IPS-NIHi11 (cell line): ENCODE data around the gene AQP1.
A peak's percentile ranks its signal among the peaks of the same experiment; 100 is the strongest.

Source experiments
- DNase-seq: peaks from one replicate; pipeline ENCODE4 v3.0.0; 2012; ENCODE audit warnings: mixed read lengths, low spot score

AQP1 gene

DNA sequence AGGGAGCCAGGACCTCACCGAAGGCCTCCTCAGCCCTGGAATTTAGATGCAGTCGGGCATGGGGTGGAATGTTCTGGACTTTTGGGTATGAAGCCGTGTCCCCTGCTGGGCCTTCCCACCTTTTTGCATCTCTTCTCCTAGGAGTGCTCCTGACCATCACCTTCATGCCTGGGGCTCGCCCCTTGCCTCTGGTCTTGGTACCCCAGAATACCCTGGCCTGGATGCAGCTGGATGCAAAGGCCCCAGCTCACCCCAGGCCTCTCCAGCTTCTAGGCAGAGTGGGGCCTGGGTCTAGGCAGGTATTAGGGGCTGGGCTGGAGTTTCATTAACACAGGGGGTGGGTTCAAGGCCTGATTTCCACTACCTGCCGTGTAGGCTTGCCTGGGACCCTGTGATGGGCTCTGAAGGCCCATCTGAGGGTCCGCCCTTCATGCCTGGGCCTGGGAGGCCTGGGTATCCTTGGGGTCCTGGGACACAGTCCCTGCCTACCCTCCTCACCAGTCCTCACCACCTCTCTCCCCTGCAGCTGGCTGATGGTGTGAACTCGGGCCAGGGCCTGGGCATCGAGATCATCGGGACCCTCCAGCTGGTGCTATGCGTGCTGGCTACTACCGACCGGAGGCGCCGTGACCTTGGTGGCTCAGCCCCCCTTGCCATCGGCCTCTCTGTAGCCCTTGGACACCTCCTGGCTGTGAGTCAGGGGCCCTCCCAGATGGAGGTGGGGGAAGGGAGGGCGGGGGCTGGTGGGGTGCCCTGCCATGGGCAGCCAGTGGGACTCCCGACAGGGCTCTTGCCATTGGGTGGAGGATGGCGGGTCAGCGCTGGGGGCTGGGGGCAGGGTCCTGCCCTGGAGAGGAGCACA, 10.1 kb downstream of the AQP1 start:
- peak; percentile 11 for DNase-seq

DNA sequence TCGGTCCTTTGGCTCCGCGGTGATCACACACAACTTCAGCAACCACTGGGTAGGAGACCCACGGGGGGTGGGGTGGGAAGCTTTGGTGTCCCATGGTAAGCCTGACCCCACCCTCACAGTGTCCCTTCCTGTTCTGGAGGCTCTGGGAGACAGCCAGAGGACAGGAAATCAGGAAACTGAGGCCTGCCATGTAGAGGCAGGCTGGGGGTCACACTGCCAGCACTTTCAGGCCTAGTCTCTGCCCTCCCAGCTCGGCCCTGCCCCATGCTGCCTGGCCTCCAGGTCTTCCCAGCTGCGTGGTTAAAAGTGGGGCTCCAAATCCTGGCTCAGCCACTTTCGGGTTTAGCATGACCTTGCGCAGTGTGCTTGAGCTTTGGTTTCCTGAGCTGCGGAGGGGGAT, 10.9 kb downstream of the AQP1 start:
- DNase-seq: peak; percentile 5

DNA sequence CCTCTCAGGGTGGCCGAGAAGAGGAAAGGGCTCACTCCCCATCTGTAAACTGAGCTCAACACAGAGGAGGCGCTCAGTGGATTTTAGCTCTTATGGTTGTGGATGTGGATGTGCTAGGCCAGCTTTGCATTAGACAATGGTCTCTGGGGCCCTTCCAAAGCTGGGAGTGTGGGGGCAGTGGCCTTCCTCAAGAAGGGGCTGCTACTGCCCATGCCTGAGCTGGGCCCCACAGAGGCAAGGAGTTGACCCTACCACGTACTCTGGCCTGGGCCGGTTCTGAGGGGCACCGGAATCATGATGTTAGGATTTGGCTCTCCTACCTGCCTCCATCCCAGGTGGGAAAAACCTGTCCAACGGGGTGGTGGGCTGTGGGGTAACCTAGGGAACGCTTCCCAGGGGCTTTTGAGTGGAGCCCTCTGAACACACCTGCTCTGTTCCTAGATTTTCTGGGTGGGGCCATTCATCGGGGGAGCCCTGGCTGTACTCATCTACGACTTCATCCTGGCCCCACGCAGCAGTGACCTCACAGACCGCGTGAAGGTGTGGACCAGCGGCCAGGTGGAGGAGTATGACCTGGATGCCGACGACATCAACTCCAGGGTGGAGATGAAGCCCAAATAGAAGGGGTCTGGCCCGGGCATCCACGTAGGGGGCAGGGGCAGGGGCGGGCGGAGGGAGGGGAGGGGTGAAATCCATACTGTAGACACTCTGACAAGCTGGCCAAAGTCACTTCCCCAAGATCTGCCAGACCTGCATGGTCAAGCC, 11.5 kb downstream of the AQP1 start:
- DNase-seq: peak; percentile 2

DNA sequence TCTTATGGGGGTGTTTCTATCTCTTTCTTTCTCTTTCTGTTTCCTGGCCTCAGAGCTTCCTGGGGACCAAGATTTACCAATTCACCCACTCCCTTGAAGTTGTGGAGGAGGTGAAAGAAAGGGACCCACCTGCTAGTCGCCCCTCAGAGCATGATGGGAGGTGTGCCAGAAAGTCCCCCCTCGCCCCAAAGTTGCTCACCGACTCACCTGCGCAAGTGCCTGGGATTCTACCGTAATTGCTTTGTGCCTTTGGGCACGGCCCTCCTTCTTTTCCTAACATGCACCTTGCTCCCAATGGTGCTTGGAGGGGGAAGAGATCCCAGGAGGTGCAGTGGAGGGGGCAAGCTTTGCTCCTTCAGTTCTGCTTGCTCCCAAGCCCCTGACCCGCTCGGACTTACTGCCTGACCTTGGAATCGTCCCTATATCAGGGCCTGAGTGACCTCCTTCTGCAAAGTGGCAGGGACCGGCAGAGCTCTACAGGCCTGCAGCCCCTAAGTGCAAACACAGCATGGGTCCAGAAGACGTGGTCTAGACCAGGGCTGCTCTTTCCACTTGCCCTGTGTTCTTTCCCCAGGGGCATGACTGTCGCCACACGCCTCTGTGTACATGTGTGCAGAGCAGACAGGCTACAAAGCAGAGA, 12.2 kb downstream of the AQP1 start:
- DNase-seq: peak; percentile 4

DNA sequence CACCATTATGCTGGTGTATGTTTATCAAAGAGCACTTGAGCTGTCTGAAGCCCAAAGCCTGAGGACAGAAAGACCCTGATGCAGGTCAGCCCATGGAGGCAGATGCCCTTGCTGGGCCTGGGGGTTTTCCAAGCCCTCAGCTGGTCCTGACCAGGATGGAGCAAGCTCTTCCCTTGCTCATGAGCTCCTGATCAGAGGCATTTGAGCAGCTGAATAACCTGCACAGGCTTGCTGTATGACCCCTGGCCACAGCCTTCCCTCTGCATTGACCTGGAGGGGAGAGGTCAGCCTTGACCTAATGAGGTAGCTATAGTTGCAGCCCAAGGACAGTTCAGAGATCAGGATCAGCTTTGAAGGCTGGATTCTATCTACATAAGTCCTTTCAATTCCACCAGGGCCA, 13.0 kb downstream of the AQP1 start:
- DNase-seq: peak; percentile 2

DNA sequence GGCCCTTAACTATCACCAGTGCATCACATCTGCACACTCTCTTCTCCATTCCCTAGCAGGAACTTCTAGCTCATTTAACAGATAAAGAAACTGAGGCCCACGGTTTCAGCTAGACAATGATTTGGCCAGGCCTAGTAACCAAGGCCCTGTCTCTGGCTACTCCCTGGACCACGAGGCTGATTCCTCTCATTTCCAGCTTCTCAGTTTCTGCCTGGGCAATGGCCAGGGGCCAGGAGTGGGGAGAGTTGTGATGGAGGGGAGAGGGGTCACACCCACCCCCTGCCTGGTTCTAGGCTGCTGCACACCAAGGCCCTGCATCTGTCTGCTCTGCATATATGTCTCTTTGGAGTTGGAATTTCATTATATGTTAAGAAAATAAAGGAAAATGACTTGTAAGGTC, 13.5 kb downstream of the AQP1 start:
- peak; percentile 8 for DNase-seq

DNA sequence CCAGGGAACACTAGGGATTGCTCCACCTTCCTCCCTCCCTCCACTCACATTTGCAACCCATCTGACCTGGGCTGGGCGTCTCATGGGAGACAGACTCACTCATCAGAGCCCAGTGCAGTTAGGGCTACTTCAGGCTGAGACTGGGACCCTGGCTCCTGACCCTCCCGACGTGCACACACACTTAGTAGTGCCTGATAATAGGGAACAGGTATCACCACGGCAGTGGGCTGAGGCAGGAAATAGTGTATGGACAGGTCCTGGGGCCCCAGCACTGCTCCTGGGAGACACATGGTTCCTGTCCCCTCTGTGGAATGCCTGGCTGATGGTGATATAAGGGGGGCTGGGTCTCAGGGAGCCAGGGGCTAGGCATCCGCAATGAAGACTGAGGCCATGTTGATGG, 14.3 kb downstream of the AQP1 start:
- peak; percentile 3 for DNase-seq

DNA sequence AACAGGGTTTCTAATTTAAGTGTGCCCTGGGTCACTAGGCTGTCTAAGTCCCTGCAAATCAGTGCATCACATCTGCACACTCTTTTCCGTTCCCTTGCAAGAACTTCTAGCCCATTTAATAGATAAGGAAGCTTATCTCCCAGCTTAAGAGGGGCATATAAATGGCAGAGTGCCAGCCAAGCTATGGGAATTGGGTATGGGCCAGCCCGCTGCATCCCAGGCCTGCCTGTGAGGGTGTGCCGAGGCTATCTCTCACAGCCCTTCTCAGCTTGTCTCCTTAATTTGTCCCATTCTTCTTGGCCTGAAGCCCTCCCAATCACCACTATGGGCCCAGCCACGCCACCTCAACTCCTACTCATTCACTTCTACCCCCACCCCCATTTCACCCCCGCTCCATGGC, 14.7 kb downstream of the AQP1 start:
- no peak for DNase-seq

DNA sequence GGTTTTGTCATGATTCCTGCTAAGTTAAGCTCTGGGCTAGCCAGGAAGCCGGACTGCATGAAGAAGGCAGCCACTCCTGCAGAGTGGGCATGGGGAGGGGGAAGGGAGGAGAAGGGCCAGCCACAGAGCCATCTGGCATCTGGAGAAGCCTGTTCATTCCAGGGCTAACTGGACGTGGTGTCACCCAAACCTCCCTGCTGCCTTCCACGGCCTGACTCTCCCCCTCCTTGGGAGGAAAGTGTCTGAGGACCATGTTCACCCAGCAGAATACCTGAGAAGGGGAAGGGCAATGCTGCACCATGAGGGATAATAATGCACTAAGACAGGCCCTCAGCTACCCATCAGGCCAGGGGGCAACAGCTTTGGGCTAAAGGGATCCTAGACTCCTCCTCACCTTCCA, 15.4 kb downstream of the AQP1 start:
- DNase-seq: peak; percentile 1

DNA sequence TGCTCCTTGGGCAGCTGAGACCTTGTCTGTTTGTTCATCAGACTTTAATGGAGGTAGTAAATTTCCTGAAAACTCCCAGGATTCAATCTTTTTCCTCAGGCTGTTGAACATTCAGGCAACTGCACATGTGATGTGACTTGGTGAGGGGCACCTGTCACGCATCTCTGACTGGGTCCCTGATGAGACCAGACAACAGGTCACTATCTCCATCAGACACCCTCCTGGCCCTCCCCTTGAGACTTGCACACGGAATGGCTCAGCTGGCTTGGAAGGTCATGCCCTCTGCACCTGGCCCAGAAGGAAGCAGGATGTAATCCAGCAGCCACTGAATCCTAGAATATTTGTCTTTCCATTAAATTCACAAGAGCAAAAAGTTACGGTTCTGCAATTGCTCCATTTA, 15.9 kb downstream of the AQP1 start:
- no peak for DNase-seq

DNA sequence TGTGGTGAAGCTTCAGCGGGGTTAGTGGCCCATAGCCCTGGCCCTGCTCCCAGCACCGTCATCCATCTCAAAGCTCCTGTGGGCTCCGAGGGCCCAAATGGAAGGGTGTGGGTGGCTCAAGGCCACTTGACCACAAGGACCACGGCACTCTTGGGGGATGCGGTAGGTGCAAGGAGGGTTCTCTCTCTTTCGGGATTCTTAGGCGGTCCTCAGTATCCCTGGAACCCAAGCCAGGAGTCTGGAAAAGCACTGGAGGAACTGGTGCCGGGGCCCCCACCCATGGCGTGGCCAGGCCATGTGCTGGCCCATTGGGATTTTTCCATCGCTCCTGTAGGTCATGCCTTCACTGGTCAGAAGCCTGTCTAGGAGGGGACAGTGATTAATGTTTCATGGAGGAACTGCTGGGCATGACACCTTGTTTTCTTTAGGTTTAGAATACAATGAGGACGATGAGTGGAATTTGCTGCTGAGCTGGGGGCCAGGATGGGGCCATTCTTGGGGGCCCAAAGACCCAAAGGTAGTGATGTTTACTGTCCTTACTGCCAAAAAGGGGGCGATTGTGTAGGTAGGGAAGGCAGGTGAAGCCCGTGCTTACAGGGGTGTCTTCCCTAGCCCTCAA, 16.7 kb downstream of the AQP1 start:
- peak; percentile 1 for DNase-seq

DNA sequence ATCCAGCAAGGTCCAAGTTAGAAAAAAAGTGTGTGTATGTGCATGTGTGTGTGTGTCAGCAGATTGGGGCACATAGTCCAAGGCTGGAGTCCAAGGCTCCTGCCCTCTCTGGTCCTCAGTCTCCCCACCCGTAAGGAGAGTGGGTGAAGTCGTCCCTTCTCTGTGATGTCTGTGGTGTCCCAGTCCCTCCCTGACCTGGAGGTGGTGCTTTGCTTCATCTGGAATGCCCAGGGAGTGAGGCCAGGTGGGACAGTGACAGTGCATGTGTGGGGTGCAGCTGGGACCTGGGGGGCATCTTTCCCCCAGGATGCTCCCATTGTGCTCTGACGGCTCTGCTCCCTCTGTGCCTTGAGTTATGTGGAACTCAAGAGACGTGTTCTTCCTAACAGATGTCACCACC, 18.0 kb downstream of the AQP1 start:
- no peak for DNase-seq

DNA sequence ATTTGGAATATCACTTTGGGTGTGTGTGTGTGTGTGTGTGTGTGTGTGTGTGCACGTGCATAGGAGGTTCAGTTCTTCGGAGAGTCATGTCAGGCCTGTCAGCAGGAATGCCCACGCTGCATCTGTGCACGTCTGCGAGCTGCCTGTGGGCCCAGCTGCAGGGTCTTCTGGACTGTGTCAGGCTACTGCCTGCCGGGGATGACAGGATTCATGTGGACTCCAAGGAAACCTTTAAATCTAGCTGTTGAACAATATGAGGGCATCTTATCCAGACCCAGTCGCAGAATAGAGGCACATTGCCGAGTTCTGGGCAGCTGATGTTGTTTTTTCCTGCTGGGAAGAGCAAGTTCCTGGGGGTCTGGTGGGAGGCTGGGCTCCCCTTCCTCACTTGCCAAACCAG, 19.0 kb downstream of the AQP1 start:
- DNase-seq: no peak

DNA sequence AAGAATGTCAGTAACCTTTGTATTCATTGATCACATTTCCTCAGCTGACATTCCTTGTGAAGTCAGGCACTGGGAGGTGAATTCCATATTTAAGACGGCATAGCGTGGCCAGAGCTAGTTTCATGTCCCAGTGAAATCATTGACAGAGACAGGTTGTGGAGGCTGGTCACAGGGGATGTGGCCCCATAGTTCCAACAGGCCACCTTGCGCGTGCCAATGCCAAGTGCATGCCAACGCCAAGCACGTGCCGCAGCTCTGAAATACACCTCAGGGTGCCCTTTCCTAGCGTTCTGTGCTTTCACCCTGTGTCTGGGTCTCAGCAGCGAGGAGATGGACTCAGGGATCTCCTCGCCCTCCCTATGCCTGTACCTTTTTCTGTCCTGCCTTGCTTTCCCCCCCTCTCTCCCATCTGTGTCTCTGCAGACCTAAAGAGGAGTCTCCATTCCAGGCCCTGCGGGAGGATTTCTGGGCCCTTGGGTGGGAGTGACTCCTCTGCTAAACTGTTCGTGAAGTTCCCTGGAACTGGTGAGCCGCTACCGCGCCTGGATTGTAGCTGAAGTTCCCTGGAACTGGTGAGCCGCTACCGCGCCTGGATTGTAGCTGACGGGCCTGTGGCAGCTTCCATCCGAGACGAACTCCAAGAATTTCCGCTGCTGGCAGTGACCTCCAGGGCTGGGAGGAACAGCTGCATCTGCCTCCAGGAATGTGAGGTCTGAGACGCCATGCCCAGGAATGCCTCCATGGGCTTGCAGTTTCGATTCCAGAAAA, 19.7 kb downstream of the AQP1 start:
- DNase-seq: peak; percentile 26

DNA sequence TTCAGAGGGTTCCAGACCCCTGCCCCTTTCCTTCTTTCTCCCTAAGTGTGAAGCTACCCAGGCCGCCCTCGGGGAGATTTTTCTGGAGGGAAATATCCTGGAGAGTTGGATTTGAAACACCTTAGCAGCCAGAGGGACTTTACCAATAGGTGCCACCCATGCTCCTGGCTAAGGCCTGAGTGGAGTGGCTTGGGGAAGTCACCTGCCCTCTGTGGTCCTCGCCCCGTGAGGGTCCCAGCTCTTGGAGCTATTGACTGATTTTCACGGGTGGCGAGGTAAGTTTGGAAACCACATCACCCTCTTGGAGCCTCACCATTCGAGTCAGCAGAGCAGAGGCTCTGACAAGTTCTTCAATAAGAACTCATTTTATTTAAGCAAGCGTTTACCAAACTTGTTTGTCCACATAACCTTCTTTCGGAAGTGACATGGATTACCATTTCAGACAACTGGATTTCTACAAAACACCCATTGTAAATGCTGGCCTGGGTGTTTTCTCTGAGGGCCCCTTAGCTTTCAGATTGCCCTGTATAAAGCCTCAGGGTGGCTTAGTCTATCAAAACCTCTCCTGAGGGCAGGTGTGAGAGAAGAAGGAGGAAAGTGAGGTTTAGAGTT, 20.4 kb downstream of the AQP1 start:
- no peak for DNase-seq

DNA sequence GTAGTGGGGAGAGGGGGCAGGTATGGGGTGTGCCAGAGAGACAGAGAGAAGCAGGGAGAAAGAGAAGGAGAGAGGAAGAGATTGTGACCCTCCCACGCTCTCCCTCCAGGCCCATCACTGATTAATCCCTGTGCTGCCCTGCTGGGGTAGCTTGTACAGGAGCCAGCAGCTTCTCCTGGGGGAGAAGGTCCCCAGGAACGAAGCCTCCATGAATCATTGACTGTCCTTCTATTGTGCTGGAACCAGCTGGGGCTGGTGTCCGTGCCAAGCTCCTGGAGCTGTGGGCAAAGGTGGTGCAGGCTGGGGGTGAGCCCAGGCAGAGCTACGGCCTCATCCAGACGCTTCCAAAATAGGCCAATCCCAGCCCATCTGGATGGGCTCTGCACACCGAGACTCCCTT, 20.9 kb downstream of the AQP1 start:
- DNase-seq: peak; percentile 3

DNA sequence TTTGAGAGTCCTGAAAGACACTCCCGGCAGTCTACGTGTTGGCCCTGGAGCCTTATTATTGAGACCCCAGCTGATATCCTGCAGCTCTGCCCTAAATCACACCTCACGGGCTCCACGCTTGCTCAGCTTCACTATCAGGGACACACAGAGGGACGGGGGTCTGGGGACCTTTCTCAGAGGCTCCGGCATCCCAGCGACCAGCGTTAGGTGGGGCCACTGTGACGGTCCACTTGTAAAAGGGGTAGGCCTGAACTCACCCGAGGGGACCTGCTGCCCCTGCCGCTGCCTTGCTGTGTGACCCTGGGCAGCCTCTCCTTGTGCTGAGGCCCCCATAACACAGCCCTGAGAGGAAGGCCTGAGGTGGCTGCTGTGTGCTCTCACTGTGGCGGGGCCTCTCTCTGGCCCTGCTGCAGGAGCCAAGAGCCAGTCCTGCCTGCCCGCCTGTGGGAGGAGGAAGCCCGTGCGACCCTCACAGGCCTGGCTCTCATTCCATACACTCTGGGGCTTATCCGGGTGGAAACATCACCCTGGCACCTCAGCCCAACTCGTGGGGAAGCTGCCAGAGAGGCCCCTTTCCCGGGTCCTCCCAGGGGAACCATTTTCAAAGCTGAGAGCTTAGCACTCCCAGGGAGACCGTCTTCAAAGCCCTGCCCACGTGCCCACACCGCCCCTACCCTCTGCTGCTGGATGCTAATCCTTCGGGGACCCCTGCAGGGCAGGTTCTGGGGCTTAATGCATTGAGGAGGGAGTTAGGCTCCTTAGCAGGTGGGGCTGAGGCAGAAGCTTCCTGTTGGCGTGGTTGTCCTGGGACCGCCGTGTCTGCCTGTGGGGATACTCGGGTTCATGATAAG, 21.7 kb downstream of the AQP1 start:
- DNase-seq: peak; percentile 60

DNA sequence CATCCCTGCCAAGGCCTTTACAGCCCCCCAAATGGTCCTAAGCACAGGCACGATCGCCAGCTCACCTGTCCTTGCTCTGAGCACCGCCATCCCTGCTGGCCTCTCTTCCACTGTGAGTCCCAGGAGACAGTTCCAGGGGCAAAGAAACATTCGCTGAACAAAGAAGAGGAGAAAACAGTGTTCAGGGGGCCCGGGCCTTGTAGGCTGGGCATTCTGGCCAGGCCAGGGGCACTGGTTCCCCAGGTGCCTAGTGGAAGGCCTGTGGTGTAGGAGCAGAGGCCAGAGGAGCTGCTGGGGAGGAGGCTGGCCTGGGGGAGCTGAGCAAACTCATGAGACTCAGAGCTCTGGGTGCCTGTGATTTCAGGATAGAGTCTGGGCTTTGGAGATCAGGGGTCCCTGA, 22.6 kb downstream of the AQP1 start:
- no peak for DNase-seq

DNA sequence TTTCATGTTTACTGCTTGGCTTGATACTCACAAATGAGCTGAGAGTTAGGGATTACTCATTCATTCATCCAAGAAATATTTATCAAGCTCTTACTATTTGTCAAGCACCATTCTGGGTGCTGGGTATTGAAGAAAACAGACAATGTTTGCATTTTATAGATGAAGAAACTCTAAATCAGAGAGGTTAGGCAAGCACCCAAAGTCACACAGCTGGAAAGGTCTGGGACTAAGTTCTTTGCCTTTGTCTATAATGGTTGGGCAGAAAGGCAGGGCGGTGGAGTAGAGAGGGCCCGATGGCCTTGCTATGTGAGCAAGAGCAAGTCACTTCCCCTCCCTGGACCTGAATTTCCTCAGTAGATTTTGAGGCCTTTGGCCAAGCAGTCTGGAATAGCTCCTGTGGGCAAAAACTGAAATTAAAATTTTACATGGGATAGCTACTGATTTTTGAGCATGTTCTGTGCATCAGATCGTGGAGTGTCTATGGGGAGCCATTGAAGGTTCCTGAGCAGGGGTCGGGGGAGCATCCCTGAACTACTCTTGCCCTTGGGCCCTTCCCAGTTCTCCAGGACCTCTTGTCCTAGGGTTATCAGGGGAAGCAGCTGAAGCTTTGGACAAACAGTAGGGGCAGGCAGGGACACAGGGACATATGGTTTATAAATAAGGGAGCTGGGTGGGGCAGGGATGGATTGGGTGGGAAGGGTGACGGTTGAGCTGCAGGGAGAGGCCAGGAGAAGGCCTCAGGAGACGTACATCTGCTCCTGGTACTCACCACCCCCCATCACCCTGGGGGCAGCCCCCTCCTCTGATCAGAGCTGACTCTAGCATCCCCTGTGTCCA, 23.3 kb downstream of the AQP1 start:
- DNase-seq: no peak

DNA sequence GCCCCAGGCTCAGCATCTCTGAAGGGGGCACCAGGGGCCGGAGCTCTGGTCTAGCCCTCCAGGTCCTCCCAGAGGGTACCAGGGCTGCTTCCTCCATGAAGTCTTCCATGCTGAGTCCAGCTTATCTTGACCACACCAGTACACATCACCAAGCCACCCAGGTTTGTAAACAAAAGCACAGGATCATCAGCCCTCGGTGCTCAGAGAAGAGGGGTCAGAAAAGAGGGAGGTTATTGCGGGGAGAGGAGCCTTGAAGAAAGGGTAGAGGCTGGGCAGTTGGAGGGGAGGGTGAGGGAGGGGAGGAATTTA, 23.9 kb downstream of the AQP1 start:
- DNase-seq: no peak
